Neuronal stem cell (in vitro differentiated cells): ENCODE results near the gene MYO3B.

Experiments
- DNase-seq: peaks from one replicate; pipeline ENCODE4 v3.0.0-alpha.2; 2013; ENCODE audit warnings: low spot score
- H2AFZ ChIP-seq: one replicate; pipeline ENCODE4 v1.6.1; 2013; ENCODE audit warnings: mild to moderate bottlenecking, low read length, inconsistent platforms
- H2AK5ac ChIP-seq: 2 replicates; pipeline ENCODE4 v1.6.1; 2013; ENCODE audit warnings: low read depth, mild to moderate bottlenecking, inconsistent platforms, low read length, moderate library complexity, mixed read lengths
- H2BK120ac ChIP-seq: 2 replicates; pipeline ENCODE4 v1.6.1; 2013; ENCODE audit warnings: low read depth, mild to moderate bottlenecking, inconsistent platforms, low read length, moderate library complexity, mixed read lengths
- H2BK12ac ChIP-seq: one replicate; pipeline ENCODE4 v1.6.1; 2013; ENCODE audit warnings: low read length, inconsistent platforms
- H2BK15ac ChIP-seq: 2 replicates; pipeline ENCODE4 v1.6.1; 2013; ENCODE audit warnings: mild to moderate bottlenecking, low read length, inconsistent platforms, mixed read lengths
- H2BK5ac ChIP-seq: one replicate; pipeline ENCODE4 v1.6.1; 2013; ENCODE audit warnings: inconsistent platforms, mild to moderate bottlenecking, low read length, moderate library complexity
- H3K14ac ChIP-seq: one replicate; pipeline ENCODE4 v1.6.1; 2013; ENCODE audit warnings: low read length, inconsistent platforms
- H3K18ac ChIP-seq: 2 replicates; pipeline ENCODE4 v1.6.1; 2013; ENCODE audit warnings: low read length, inconsistent platforms
- H3K23ac ChIP-seq: 2 replicates; pipeline ENCODE4 v1.6.1; 2013; ENCODE audit warnings: low read depth, mild to moderate bottlenecking, mixed read lengths, low read length, inconsistent platforms; ENCODE audit not compliant: poor library complexity
- H3K27ac ChIP-seq: replicated peaks from 3 replicates; pipeline ENCODE4 v1.5.1; 2013; ENCODE audit warnings: low read length, inconsistent platforms
- H3K27me3 ChIP-seq, 3 experiments: 2 replicates each; pipeline ENCODE4 v1.6.1; 2013; ENCODE audit warnings: low read length in 3 of 3, mild to moderate bottlenecking in 2 of 3, inconsistent platforms in 1 of 3, low read depth in 1 of 3, mixed read lengths in 1 of 3, moderate library complexity in 1 of 3; ENCODE audit not compliant: control insufficient read depth in 3 of 3, insufficient read depth in 3 of 3
- H3K36me3 ChIP-seq, 2 donors: replicated peaks in 1 of 2; 2 replicates each; pipeline ENCODE4 v1.6.1; 2013; ENCODE audit warnings: low read length in 2 of 2; ENCODE audit not compliant: control insufficient read depth in 2 of 2, insufficient read depth in 2 of 2
- H3K4ac ChIP-seq: 2 replicates; pipeline ENCODE4 v1.6.1; 2013; ENCODE audit warnings: inconsistent platforms, mild to moderate bottlenecking, low read length, moderate library complexity
- H3K4me1 ChIP-seq, 2 donors: 1 replicate in 1 of 2; 2 replicates in 1 of 2; pipeline ENCODE4 v1.6.1; 2013; ENCODE audit warnings: low read length in 2 of 2, low read depth in 1 of 2; ENCODE audit not compliant: control insufficient read depth in 2 of 2, insufficient read depth in 1 of 2
- H3K4me2 ChIP-seq: one replicate; pipeline ENCODE4 v1.6.1; 2013; ENCODE audit warnings: mild to moderate bottlenecking, low read length, inconsistent platforms; ENCODE audit not compliant: insufficient read depth, poor library complexity, severe bottlenecking
- H3K4me3 ChIP-seq, 2 donors: 2 replicates each; pipeline ENCODE4 v1.5.1; 2013; ENCODE audit warnings: low read length in 2 of 2, mild to moderate bottlenecking in 2 of 2, inconsistent platforms in 1 of 2, moderate library complexity in 1 of 2
- H3K79me1 ChIP-seq: one replicate; pipeline ENCODE4 v1.6.1; 2013; ENCODE audit warnings: low read depth, mild to moderate bottlenecking, inconsistent platforms, low read length, moderate library complexity
- H3K9ac ChIP-seq: one replicate; pipeline ENCODE4 v1.6.1; 2013; ENCODE audit warnings: mild to moderate bottlenecking, low read depth, low read length, inconsistent platforms; ENCODE audit not compliant: poor library complexity
- H3K9me3 ChIP-seq, 2 donors: replicated peaks in 1 of 2; 2 replicates each; pipeline versions ENCODE3 to v1.6.1; 2013; ENCODE audit warnings: low read length in 2 of 2, mild to moderate bottlenecking in 2 of 2, inconsistent platforms in 1 of 2, low read depth in 1 of 2, mixed read lengths in 1 of 2, moderate library complexity in 1 of 2; ENCODE audit not compliant: control insufficient read depth in 2 of 2, insufficient read depth in 1 of 2
- H4K8ac ChIP-seq: one replicate; pipeline ENCODE4 v1.6.1; 2013; ENCODE audit warnings: low read depth, mild to moderate bottlenecking, inconsistent platforms, low read length, moderate library complexity
- H4K91ac ChIP-seq: one replicate; pipeline ENCODE4 v1.6.1; 2013; ENCODE audit warnings: low read length, low read depth, mild to moderate bottlenecking, inconsistent platforms; ENCODE audit not compliant: poor library complexity
- WGBS, 2 donors: extraction: QIAGEN DNeasy Blood & Tissue Kit; methylation state at CpG; one replicate each; pipeline ENCODE4 v1.1.7; 2013; ENCODE audit warnings: missing lambda C conversion rate in 2 of 2, mixed read lengths in 1 of 2; ENCODE audit not compliant: insufficient read length in 2 of 2, insufficient replicate concordance in 1 of 2; ENCODE audit errors: extremely low coverage in 2 of 2; 5-methylcytosine and 5-hydroxymethylcytosine counted together

MYO3B gene

DNA sequence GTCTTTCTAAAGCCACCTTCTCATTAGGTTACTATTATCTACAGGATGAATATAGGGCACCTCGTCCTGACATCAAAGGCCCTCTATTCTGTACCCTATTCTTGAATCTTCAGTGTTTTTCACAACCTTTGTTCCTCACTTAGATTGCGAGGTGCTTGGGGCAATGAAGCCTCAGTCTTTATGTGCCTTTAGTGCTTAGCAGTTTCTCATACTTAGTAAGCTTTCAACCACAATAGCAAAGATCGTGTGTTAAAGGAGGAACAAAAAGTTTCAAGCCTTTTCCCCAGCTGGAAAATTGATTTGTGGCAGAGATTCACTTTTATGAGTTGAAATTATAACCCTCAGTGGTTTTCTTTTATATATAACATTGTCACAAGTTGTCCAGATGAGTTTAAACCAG, 226.9 kb downstream of the MYO3B start:
- H3K9ac ChIP-seq, result no peak overlapping the region
- no peak overlapping the region for H3K14ac ChIP-seq
- no peaks in the 10 kb centered on the region for H3K9me3 ChIP-seq
- H3K27me3 ChIP-seq, result peaks cover 0 to 44% (median 0%) of the 10 kb centered on the region in 3 experiments
- no peak overlapping the region for H2BK5ac ChIP-seq
- no peak for DNase-seq
- H3K4me3 ChIP-seq, result no peak overlapping the region
- no peak overlapping the region for H2BK15ac ChIP-seq
- H3K36me3 ChIP-seq, result peaks cover 0 to 3% of the 10 kb centered on the region in 2 donors
- H3K4me1 ChIP-seq, result peaks cover 0 to 2% of the 10 kb centered on the region in 2 donors
- no peak overlapping the region for H3K4ac ChIP-seq
- H3K18ac ChIP-seq, result no peak overlapping the region
- H3K27ac ChIP-seq, result no peak overlapping the region
- no peak overlapping the region for H3K4me2 ChIP-seq
- H4K8ac ChIP-seq, result no peak overlapping the region
- H3K79me1 ChIP-seq, result no peaks in the 10 kb centered on the region
- no peak overlapping the region for H2BK12ac ChIP-seq
- WGBS, 2 donors, result no CpG with 5 or more reads among the region's 3 CpGs
- no peak overlapping the region for H4K91ac ChIP-seq
- no peak overlapping the region for H3K23ac ChIP-seq
- no peak overlapping the region for H2AK5ac ChIP-seq
- no peak overlapping the region for H2BK120ac ChIP-seq
- H2AFZ ChIP-seq, result no peak overlapping the region

DNA sequence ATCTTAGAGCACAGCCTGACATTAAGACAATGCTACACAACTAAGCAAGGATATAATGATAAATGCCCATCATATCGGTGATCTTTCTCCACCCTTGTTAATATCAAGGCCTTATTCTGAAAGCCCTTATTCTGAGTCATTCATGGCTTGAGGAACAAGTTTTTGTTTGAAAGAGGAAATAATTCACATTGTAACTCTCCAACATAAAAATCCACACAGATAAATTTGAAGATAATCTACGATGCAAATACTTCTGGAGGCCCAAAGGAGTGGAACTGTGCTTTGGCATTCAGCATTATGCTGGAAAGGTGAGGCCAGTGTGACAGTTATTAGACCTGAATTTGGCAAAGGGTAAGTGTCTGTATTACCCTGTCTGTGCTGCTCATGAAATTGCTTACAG, 227.4 kb downstream of the MYO3B start:
- no peak overlapping the region for H4K8ac ChIP-seq
- H3K4ac ChIP-seq, result no peak overlapping the region
- H3K23ac ChIP-seq, result no peak overlapping the region
- no peaks in the 10 kb centered on the region for H3K79me1 ChIP-seq
- H3K9ac ChIP-seq, result no peak overlapping the region
- H2AK5ac ChIP-seq, result no peak overlapping the region
- H2BK15ac ChIP-seq, result no peak overlapping the region
- H2AFZ ChIP-seq, result no peak overlapping the region
- H3K18ac ChIP-seq, result no peak overlapping the region
- no peak overlapping the region for H3K27ac ChIP-seq
- H3K4me2 ChIP-seq, result no peak overlapping the region
- H3K14ac ChIP-seq, result no peak overlapping the region
- no peaks in the 10 kb centered on the region for H3K9me3 ChIP-seq
- no peak overlapping the region for H3K4me3 ChIP-seq
- peaks cover 0 to 2% of the 10 kb centered on the region in 2 donors for H3K4me1 ChIP-seq
- no peak overlapping the region for H2BK12ac ChIP-seq
- H4K91ac ChIP-seq, result no peak overlapping the region
- WGBS, 2 donors, result no CpG with 5 or more reads among the region's 2 CpGs
- peaks cover 0 to 3% of the 10 kb centered on the region in 2 donors for H3K36me3 ChIP-seq
- no peak overlapping the region for H2BK5ac ChIP-seq
- peaks cover 0 to 42% (median 0%) of the 10 kb centered on the region in 3 experiments for H3K27me3 ChIP-seq
- no peak overlapping the region for H2BK120ac ChIP-seq
- no peak for DNase-seq

DNA sequence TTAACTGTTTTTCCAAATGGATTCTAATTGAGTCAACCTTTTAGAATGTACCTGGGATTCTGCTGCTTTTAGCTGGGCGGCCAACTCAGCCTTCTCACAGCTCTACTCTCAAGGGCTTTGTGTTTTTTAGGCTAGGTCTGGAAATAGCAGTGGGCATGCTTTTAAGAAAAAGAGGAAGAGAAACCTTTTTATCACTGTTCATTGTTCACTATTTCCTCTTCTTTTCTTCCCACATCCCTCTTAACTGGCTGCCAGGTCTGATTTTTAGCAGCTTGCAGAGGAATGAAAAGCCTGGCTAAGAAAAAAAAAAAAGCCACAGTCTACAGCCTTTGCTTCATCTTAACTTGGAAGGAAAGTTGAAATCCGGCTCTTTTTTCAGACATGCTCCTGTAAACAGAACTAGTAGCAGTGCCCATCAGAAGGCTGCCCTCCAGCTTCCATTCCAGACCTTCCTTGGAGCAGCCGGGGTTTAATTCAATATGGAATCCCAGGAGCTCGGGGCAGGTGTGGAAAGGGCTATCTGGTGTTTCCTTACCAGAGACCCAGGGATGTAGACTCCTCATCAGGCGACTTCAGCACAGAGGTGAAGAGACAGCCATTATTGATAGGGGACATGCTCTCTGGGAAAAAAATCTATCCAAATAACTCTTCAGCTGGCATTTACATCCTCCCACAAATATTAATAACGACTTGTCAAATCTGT, 230.7 kb downstream of the MYO3B start:
- Histone ChIP-seq H3K27me3 (peaks cover 0 to 30% (median 0%) of the 10 kb centered on the region in 3 experiments), H3K4me3 (no peak overlapping the region), H3K9ac (no peak overlapping the region), H3K4ac (no peak overlapping the region), H3K27ac (no peak overlapping the region), H2AK5ac (no peak overlapping the region), H2BK12ac (no peak overlapping the region), H3K23ac (no peak overlapping the region), H3K36me3 (peaks cover 0 to 2% of the 10 kb centered on the region in 2 donors), H2BK15ac (no peak overlapping the region), H2BK120ac (no peak overlapping the region), H3K9me3 (no peaks in the 10 kb centered on the region), H3K18ac (no peak overlapping the region), H2AFZ (peak overlapping the region; percentile 60), H4K91ac (no peak overlapping the region), H2BK5ac (no peak overlapping the region), H4K8ac (no peak overlapping the region), H3K4me2 (no peak overlapping the region), H3K14ac (no peak overlapping the region), H3K79me1 (no peaks in the 10 kb centered on the region), H3K4me1 (peaks cover 0 to 2% of the 10 kb centered on the region in 2 donors)
- WGBS, 2 donors, result no CpG with 5 or more reads among the region's 6 CpGs
- no peak for DNase-seq

DNA sequence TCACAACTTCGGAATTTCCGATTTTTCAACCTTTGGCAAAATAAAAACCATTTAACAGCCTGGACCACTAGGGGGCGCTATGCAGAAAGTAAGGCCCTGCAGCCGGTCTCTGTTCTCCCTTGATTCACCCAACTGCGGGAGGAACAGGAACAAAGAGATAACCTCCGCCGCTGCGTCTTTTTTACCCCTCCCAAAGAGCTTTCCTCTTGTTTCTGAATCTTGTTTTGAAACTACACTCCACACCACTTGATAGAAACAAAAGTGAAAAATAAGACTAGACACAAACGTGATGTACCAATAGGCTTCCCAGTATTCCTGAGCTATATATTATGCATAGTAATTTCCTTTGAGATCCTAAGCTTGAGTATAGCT, 231.2 kb downstream of the MYO3B start:
- H4K8ac ChIP-seq, result no peak overlapping the region
- no peak overlapping the region for H3K4me3 ChIP-seq
- H2AK5ac ChIP-seq, result no peak overlapping the region
- no peak overlapping the region for H3K14ac ChIP-seq
- H3K79me1 ChIP-seq, result no peaks in the 10 kb centered on the region
- H4K91ac ChIP-seq, result no peak overlapping the region
- no peak overlapping the region for H3K18ac ChIP-seq
- no peak overlapping the region for H2BK120ac ChIP-seq
- H3K23ac ChIP-seq, result no peak overlapping the region
- peak overlapping the region; percentile 60 for H2AFZ ChIP-seq
- no peak overlapping the region for H2BK12ac ChIP-seq
- no peak overlapping the region for H3K9ac ChIP-seq
- peaks cover 0 to 24% (median 0%) of the 10 kb centered on the region in 3 experiments for H3K27me3 ChIP-seq
- no peaks in the 10 kb centered on the region for H3K9me3 ChIP-seq
- H2BK15ac ChIP-seq, result no peak overlapping the region
- no peak overlapping the region for H2BK5ac ChIP-seq
- no peak overlapping the region for H3K4me2 ChIP-seq
- H3K4me1 ChIP-seq, result peaks cover 0 to 2% of the 10 kb centered on the region in 2 donors
- DNase-seq, result peak; percentile 71
- H3K4ac ChIP-seq, result no peak overlapping the region
- peaks cover 0 to 2% of the 10 kb centered on the region in 2 donors for H3K36me3 ChIP-seq
- H3K27ac ChIP-seq, result no peak overlapping the region
- no CpG with 5 or more reads among the region's 9 CpGs for WGBS, 2 donors
